Keratinocyte (primary cell): ENCODE results near the gene MYO1C.

Experiments used
- EZH2 ChIP-seq: IDR thresholded peaks from one replicate; pipeline ENCODE4 v1.6.1; 2012; ENCODE audit warnings: inconsistent platforms, mild to moderate bottlenecking, low read length, moderate library complexity
- TF ChIP-seq, protein P1 (sequence below), 3 experiments: IDR thresholded peaks in 1 of 3; conservative IDR thresholded peaks in 1 of 3; optimal IDR thresholded peaks in 1 of 3; 2 replicates in 2 of 3; 3 replicates in 1 of 3; pipeline versions ENCODE3 to v1.5.1; 2011; ENCODE audit warnings: low read length in 3 of 3, mild to moderate bottlenecking in 3 of 3, moderate library complexity in 2 of 3, control low read depth in 1 of 3, inconsistent platforms in 1 of 3; ENCODE audit not compliant: insufficient read depth in 2 of 3; ENCODE audit errors: extremely low read depth in 1 of 3

DNA sequence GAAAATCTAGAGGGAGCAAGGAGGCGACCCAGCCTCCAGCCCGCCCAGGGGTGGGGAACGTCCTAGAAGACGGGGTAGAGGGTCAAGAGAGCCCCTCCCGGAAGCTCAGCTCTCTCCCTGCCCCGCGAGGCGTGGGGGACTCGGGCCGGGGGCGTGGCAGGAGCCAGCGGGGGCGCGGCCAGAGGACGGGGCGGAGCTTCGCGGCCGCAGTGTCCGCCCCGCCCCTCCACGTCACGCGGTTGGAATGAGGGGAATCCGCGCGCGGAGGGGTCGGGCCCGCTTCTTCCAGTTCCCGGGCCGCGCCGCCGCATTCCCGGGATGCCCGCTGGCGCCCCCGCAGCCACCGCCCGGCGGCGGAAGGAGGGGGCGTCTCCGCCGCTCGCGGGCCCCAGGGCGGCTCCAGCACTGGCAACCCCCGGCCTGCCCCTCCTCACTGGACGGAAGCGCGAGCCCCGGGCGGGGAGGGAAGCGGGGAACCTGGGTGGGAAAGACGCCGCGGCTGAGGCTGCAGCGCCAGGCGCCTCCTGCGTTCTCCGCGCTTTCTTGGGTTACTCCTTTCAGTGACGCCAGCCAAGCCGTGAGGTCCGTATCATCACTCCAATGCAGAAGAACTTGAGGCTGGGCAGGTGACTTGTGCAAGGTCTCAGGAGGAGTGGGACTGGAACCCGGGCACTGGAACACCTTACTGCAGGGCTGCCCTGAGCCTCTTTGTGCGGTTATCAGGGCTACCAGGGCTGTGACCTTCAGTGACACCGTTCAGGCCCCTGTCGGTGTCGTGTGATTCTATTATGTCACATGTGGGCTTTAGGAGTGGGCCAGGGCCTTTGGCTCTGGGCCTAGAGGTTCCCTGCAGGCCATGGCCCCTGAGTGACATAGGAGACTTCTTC is 4.3 kb downstream of the MYO1C start:
- TF ChIP-seq, protein P1, sequence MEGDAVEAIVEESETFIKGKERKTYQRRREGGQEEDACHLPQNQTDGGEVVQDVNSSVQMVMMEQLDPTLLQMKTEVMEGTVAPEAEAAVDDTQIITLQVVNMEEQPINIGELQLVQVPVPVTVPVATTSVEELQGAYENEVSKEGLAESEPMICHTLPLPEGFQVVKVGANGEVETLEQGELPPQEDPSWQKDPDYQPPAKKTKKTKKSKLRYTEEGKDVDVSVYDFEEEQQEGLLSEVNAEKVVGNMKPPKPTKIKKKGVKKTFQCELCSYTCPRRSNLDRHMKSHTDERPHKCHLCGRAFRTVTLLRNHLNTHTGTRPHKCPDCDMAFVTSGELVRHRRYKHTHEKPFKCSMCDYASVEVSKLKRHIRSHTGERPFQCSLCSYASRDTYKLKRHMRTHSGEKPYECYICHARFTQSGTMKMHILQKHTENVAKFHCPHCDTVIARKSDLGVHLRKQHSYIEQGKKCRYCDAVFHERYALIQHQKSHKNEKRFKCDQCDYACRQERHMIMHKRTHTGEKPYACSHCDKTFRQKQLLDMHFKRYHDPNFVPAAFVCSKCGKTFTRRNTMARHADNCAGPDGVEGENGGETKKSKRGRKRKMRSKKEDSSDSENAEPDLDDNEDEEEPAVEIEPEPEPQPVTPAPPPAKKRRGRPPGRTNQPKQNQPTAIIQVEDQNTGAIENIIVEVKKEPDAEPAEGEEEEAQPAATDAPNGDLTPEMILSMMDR (optimal IDR thresholded peaks at IDR 0.05 in 1 of 3, IDR thresholded peaks at IDR 0.05 in 1 of 3, conservative IDR thresholded peaks at IDR 0.05 in 1 of 3; ENCODE audit: extremely low read depth in 1 of 3, insufficient read depth in 2 of 3, low read length in 3 of 3) = no peak
- TF ChIP-seq EZH2 = no peak
